Measurements from ENCODE around the gene RHEBL1.

The RHEBL1 gene

DNA sequence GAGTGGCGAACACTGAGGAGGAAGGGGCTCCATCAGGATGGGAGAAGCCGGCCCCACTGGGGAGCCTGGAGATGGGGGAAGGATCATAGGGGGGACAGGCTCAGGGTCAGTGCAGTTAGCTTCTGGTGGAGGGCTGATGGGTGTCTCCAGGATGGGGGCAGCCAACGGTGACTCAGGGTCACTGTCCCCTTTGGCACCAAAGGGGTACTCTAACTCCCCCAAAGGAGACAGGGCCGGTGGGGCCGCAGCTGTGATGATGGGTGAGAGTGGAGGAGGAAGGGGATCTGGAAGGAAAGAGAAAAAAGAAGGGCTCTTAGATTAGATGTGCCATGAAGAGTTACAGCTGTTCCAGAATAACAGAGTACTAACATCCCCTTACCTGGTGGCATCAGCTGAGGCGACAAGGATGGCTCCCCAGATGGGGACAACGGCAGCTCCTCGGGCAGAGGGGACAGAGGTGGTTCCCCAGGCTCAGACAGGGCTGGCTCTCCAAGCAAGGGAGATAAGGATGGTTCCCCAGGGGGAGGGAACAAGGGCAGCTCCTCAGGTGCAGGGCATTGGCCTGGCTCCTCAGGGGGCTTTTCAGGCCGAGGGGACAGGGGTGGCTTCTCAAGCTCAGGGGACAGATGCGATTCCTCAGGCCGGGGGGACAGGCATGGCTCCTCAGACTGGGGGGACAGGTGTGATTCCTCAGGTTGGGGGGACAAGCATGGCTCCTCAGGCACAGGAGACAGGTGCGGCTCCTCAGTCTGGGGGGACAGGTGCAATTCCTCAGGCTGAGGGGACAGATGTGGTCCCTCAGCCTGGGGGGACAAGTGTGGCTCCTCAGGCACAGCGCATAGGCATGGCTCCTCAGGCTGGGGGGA is 19.0 kb downstream of the RHEBL1 start:
- Histone ChIP-seq H3K4me3 (ENCODE audit: low read length) (no peak overlapping the region), H3K27ac (ENCODE audit: low read length) (no peak overlapping the region), H3K4me1 (ENCODE audit: control insufficient read depth, low read depth, low read length) (peaks cover 2% of the 10 kb centered on the region), H3K36me3 (ENCODE audit: control insufficient read depth, low read depth, low read length) (peaks cover 91% of the 10 kb centered on the region), H3K27me3 (ENCODE audit: control insufficient read depth, insufficient read depth, low read length) (no peaks in the 10 kb centered on the region), H3K9ac (ENCODE audit: low read length) (no peak overlapping the region), H3K9me3 (ENCODE audit: control insufficient read depth, low read depth, low read length) (no peaks in the 10 kb centered on the region)

DNA sequence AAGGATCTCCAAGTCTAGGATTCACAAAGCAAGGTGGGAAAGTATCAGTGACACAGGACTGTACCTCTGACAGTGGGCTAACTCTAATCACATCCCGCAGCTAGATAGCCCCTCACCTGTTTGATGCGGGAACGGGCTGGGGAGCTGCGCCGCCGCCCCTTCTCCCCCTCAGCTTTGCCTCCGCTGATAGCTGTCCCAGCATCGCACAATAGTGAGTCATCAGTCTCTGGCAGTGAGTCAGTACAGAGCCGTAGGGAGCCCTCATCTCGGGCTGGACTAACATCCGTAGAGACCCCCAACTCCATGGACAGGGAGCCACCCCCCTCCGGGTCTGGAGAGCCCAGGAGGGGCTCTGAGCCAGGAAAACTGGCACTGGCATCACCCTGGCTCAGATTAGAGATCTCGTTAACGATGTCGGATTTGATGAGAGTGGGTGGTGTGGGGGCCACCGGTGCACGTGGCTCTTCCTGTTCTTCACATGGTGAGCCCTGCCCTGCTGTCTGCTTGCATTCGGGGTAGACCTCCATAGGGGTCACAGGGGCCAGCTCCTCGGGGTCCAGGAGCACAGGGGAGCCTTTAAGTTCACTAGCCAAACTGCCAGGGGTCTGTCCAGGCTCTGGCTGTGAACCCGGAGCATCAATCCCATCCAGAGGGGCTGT is 20.1 kb downstream of the RHEBL1 start:
- no peaks in the 10 kb centered on the region for H3K4me1 ChIP-seq (ENCODE audit: control insufficient read depth, low read depth, low read length)
- peaks cover 96% of the 10 kb centered on the region for H3K36me3 ChIP-seq (ENCODE audit: control insufficient read depth, low read depth, low read length)
- H3K27me3 ChIP-seq (ENCODE audit: control insufficient read depth, insufficient read depth, low read length): no peaks in the 10 kb centered on the region
- no peak overlapping the region for H3K9ac ChIP-seq (ENCODE audit: low read length)
- no peak overlapping the region for H3K4me3 ChIP-seq (ENCODE audit: low read length)
- H3K9me3 ChIP-seq (ENCODE audit: control insufficient read depth, low read depth, low read length): no peaks in the 10 kb centered on the region
- H3K27ac ChIP-seq (ENCODE audit: low read length): no peak overlapping the region

- Histone ChIP-seq H3K36me3 (ENCODE audit: control insufficient read depth, low read depth, low read length) (peaks cover 96% of the 10 kb centered on the region), H3K4me3 (ENCODE audit: low read length) (no peak overlapping the region), H3K27me3 (ENCODE audit: control insufficient read depth, insufficient read depth, low read length) (no peaks in the 10 kb centered on the region), H3K9ac (ENCODE audit: low read length) (no peak overlapping the region), H3K27ac (ENCODE audit: low read length) (no peak overlapping the region), H3K9me3 (ENCODE audit: control insufficient read depth, low read depth, low read length) (no peaks in the 10 kb centered on the region), H3K4me1 (ENCODE audit: control insufficient read depth, low read depth, low read length) (no peaks in the 10 kb centered on the region)
Observed at GRCh38 chr12:49048953-49049352, 20.8 kb downstream of the RHEBL1 start.

DNA sequence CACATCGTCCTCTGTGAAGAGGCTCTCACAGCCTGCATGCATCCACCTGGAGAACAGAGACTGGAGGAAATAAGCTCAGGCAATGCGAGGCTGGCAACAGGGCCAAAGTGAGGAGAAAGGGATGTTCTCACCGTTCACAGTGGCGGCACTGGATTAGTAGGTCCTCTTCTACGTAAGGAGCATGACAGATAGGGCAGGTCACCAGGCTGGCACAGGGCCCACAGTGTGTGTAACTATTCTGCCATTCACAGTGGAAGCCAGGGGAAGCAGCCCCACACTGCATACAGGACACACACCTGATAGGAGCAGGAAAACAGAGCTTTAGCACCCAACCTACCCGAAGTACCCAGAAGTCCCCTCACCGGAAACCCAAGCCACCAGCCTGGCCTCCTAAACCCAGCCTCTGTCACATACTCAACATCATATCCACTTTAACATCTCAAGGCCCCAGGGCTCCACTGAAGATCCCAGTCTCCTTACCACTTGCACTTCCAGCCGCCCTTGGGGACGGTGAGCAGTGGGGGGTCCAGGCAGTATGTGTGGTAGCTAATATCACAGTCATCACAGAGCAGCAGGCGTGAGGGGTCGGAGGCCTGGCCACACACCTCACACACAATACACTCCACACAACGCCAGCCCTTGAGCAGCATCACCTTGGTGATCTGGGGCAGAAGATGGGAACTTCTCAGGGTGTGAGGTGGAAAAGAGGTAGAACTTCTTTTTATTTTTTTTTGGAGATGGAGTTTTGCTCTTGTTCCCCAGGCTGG is 23.5 kb downstream of the RHEBL1 start:
- H3K27me3 ChIP-seq (ENCODE audit: control insufficient read depth, insufficient read depth, low read length): no peaks in the 10 kb centered on the region
- no peak overlapping the region for H3K4me3 ChIP-seq (ENCODE audit: low read length)
- H3K9me3 ChIP-seq (ENCODE audit: control insufficient read depth, low read depth, low read length): no peaks in the 10 kb centered on the region
- peaks cover 96% of the 10 kb centered on the region for H3K36me3 ChIP-seq (ENCODE audit: control insufficient read depth, low read depth, low read length)
- H3K27ac ChIP-seq (ENCODE audit: low read length): no peak overlapping the region
- no peak overlapping the region for H3K9ac ChIP-seq (ENCODE audit: low read length)
- H3K4me1 ChIP-seq (ENCODE audit: control insufficient read depth, low read depth, low read length): no peaks in the 10 kb centered on the region

DNA sequence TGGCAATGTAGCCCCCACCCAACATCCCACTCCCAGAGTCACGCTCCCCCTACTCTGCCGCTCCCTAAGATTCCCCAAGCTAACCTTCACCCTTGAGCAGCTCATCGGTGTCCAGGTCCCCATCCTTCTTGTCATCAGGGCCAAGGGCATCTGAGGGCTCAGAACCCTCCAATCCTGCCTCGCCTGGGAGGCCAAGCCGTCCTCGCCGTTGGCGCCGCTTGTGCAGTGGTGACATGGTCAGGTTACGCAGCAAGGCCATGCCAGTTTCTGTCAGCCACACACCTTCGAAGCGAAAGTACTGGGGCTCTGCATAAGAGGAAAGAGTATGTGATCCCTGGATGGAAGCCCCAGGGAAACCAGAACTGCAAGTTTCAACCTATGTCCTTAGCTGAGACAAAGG is 25.1 kb downstream of the RHEBL1 start:
- Histone ChIP-seq H3K4me3 (ENCODE audit: low read length) (no peak overlapping the region), H3K27ac (ENCODE audit: low read length) (no peak overlapping the region), H3K9ac (ENCODE audit: low read length) (no peak overlapping the region), H3K27me3 (ENCODE audit: control insufficient read depth, insufficient read depth, low read length) (no peaks in the 10 kb centered on the region), H3K9me3 (ENCODE audit: control insufficient read depth, low read depth, low read length) (no peaks in the 10 kb centered on the region), H3K4me1 (ENCODE audit: control insufficient read depth, low read depth, low read length) (no peaks in the 10 kb centered on the region), H3K36me3 (ENCODE audit: control insufficient read depth, low read depth, low read length) (peaks cover 88% of the 10 kb centered on the region)

GRCh38 chr12:49043856-49044258 is 25.9 kb downstream of the RHEBL1 start:
- Histone ChIP-seq H3K4me3 (ENCODE audit: low read length) (no peak overlapping the region), H3K27ac (ENCODE audit: low read length) (no peak overlapping the region), H3K4me1 (ENCODE audit: control insufficient read depth, low read depth, low read length) (no peaks in the 10 kb centered on the region), H3K27me3 (ENCODE audit: control insufficient read depth, insufficient read depth, low read length) (no peaks in the 10 kb centered on the region), H3K9ac (ENCODE audit: low read length) (no peak overlapping the region), H3K9me3 (ENCODE audit: control insufficient read depth, low read depth, low read length) (no peaks in the 10 kb centered on the region), H3K36me3 (ENCODE audit: control insufficient read depth, low read depth, low read length) (peaks cover 88% of the 10 kb centered on the region)

DNA sequence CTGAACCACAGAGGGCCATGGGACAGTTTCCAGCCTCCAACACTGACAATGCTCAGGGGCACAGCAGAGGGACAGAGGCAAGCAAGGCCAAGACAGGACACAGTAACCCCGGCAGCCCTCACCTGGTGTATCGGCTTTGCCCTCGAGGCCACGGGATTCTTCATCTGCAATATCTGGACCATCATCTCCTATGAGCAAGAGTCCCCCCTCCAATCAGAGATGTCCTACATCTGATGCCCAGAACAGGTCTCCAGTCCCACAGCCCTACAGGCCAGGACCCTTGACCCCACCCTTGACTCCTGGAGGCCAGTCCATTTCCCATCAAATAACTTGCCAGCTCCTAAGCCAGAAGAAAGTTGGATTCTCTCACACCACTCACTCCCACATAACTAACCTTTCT is 26.5 kb downstream of the RHEBL1 start:
- no peak overlapping the region for H3K4me3 ChIP-seq (ENCODE audit: low read length)
- H3K36me3 ChIP-seq (ENCODE audit: control insufficient read depth, low read depth, low read length): peaks cover 88% of the 10 kb centered on the region
- no peaks in the 10 kb centered on the region for H3K27me3 ChIP-seq (ENCODE audit: control insufficient read depth, insufficient read depth, low read length)
- H3K4me1 ChIP-seq (ENCODE audit: control insufficient read depth, low read depth, low read length): no peaks in the 10 kb centered on the region
- no peaks in the 10 kb centered on the region for H3K9me3 ChIP-seq (ENCODE audit: control insufficient read depth, low read depth, low read length)
- no peak overlapping the region for H3K27ac ChIP-seq (ENCODE audit: low read length)
- H3K9ac ChIP-seq (ENCODE audit: low read length): no peak overlapping the region

DNA sequence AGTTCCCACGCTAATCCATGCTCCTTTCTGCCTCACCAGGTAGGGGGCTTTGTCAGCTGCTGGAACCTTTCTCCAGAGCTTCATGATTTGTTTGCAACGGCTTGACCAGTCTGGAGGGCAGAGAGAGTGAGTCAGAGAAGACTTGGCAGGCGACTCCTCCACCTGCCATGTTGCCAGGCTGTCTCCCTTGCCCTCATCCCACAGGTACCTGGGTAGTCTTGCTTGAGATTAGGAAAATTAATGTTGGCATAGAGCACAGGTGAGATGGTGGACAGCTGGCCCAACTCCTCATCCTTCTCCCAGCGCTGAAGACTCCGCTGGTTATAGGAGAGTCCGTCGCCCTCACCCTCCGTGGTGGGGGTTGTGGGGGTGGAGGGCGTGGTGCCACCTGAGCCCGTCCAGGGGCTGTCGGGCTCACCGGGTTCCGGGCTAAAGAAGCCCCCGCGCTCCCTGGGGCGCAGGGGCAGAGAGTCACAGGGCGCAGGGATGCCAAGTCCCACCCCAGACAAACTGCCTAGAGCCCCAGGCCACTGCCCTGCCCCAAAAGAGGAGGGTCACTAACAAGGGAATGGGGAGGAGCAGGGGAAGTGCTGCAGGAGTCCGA is 27.8 kb downstream of the RHEBL1 start:
- H3K4me3 ChIP-seq (ENCODE audit: low read length): no peak overlapping the region
- no peak overlapping the region for H3K9ac ChIP-seq (ENCODE audit: low read length)
- H3K9me3 ChIP-seq (ENCODE audit: control insufficient read depth, low read depth, low read length): no peaks in the 10 kb centered on the region
- H3K4me1 ChIP-seq (ENCODE audit: control insufficient read depth, low read depth, low read length): no peaks in the 10 kb centered on the region
- peaks cover 90% of the 10 kb centered on the region for H3K36me3 ChIP-seq (ENCODE audit: control insufficient read depth, low read depth, low read length)
- no peaks in the 10 kb centered on the region for H3K27me3 ChIP-seq (ENCODE audit: control insufficient read depth, insufficient read depth, low read length)
- H3K27ac ChIP-seq (ENCODE audit: low read length): no peak overlapping the region

- Histone ChIP-seq H3K9me3 (ENCODE audit: control insufficient read depth, low read depth, low read length) (no peaks in the 10 kb centered on the region), H3K9ac (ENCODE audit: low read length) (no peak overlapping the region), H3K36me3 (ENCODE audit: control insufficient read depth, low read depth, low read length) (peaks cover 89% of the 10 kb centered on the region), H3K4me1 (ENCODE audit: control insufficient read depth, low read depth, low read length) (no peaks in the 10 kb centered on the region), H3K27me3 (ENCODE audit: control insufficient read depth, insufficient read depth, low read length) (no peaks in the 10 kb centered on the region), H3K27ac (ENCODE audit: low read length) (no peak overlapping the region), H3K4me3 (ENCODE audit: low read length) (no peak overlapping the region)
Observed at GRCh38 chr12:49041036-49041880, 28.5 kb downstream of the RHEBL1 start.

- Histone ChIP-seq H3K36me3 (ENCODE audit: control insufficient read depth, low read depth, low read length) (peaks cover 86% of the 10 kb centered on the region), H3K27me3 (ENCODE audit: control insufficient read depth, insufficient read depth, low read length) (no peaks in the 10 kb centered on the region), H3K4me3 (ENCODE audit: low read length) (no peak overlapping the region), H3K9ac (ENCODE audit: low read length) (no peak overlapping the region), H3K27ac (ENCODE audit: low read length) (no peak overlapping the region), H3K9me3 (ENCODE audit: control insufficient read depth, low read depth, low read length) (no peaks in the 10 kb centered on the region), H3K4me1 (ENCODE audit: control insufficient read depth, low read depth, low read length) (no peaks in the 10 kb centered on the region)
Observed at GRCh38 chr12:49040364-49040855, 29.4 kb downstream of the RHEBL1 start.

Data from iPS-18a (cell line).